GM12864 (cell line): ENCODE data around the gene SAP30BP.

Experiments used
- DNase-seq: peaks from one replicate; pipeline ENCODE4 v3.0.0-alpha.2; 2011; ENCODE audit warnings: low read depth
- H3K4me3 ChIP-seq: 2 replicates; pipeline ENCODE4 v1.5.1; 2011; ENCODE audit warnings: mild to moderate bottlenecking, low read depth, low read length, control low read depth
- TF ChIP-seq, protein P1 (sequence below): IDR thresholded peaks from 2 replicates; pipeline ENCODE4 v1.5.1; 2011; ENCODE audit warnings: low read depth, mild to moderate bottlenecking, moderate library complexity, low read length, control low read depth, inconsistent platforms; ENCODE audit errors: missing control alignments

The SAP30BP gene

DNA sequence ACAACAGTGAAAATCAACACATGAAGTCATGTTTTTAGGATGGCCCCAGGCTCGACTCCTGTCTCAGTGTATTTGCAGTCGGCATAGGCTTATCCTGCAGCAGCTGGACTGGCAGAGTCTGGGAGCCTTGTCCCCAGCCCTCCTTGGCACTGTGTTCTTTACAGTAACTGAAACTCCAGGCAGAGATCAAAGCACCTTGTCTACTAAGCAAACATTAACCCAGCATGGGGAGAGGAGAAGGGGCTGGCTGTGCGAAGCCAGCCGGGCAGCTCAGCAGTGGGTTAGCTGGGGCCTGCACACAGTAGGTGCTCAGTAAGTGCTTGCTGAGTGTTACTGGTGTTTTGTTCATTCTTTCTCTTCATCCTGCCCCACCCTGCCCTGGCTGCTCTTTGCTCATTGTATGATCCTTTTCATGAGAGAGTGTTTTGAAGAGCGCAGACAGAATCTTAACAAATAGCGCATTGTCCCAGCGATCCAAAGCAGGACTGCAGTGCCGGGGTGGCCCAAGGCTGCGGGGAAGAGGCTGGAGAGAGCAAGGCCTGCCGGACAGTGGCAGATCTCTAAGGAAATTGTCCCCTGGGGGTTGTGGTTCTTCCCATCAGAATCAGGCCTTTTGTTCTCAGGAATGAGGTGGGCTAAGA is 30.6 kb downstream of the SAP30BP start:
- no peak overlapping the region for H3K4me3 ChIP-seq
- no peak for DNase-seq
- TF ChIP-seq, protein P1, sequence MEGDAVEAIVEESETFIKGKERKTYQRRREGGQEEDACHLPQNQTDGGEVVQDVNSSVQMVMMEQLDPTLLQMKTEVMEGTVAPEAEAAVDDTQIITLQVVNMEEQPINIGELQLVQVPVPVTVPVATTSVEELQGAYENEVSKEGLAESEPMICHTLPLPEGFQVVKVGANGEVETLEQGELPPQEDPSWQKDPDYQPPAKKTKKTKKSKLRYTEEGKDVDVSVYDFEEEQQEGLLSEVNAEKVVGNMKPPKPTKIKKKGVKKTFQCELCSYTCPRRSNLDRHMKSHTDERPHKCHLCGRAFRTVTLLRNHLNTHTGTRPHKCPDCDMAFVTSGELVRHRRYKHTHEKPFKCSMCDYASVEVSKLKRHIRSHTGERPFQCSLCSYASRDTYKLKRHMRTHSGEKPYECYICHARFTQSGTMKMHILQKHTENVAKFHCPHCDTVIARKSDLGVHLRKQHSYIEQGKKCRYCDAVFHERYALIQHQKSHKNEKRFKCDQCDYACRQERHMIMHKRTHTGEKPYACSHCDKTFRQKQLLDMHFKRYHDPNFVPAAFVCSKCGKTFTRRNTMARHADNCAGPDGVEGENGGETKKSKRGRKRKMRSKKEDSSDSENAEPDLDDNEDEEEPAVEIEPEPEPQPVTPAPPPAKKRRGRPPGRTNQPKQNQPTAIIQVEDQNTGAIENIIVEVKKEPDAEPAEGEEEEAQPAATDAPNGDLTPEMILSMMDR: no peak

DNA sequence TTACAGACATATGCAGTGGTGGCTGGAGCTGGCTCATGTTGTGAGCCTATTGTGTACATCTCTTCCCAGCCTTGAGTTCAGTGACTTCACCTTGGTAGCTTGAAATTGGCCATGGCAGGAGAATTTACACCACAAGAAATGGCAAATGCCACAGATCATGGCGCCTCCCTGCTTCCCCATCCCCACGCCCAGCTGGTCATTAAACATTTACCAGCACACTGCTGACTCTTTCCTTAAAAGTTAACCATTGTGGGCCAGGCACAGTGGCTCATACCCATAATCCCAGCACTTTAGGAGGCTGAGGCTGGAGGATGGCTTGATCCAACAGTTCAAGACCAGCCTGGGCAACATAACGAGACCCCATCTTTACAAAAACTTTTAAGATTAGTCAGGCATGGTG is 31.5 kb downstream of the SAP30BP start:
- TF ChIP-seq, protein P1: no peak
- H3K4me3 ChIP-seq: no peak overlapping the region
- DNase-seq: no peak

DNA sequence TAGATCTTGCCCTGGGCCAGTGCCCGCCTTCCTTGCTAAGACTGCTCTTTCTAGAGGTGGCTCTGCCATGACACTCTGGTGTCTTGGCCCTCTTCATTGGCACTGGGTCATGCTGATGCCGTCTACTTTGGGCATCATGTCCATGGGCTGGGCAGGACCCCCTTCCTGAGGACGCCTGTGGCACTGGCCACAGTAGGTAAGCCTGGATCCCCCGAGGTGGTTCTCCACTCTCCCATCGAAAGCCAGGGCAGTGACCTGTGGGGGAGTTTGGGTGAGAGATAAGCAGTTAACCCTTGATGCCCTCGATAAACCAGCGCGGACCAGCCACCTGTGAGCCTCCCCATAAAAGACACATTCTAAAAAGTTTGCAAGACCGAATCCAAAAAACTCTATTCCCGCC is 34.1 kb downstream of the SAP30BP start:
- TF ChIP-seq, protein P1: no peak
- DNase-seq: no peak
- H3K4me3 ChIP-seq: no peak overlapping the region

DNA sequence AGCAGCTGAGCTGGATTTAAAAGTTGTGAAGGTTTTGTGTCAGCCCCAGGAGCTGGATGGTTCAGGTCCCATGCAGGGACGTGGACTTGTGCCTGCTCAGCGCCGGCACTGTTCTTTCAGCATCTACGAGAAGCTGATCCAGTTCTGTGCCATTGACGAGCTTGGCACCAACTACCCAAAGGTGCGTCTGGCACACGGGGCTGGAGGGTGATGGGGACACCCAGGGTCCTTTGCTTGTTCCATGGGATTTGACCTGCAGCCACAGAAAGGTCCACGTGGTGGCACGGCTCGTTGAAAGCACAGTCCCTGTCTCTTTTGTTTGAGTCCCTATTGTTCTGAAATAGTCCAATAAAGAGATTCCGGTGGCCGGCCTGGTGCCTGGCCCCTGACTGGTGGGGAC is 36.1 kb downstream of the SAP30BP start:
- TF ChIP-seq, protein P1: no peak
- no peak for DNase-seq
- no peak overlapping the region for H3K4me3 ChIP-seq

DNA sequence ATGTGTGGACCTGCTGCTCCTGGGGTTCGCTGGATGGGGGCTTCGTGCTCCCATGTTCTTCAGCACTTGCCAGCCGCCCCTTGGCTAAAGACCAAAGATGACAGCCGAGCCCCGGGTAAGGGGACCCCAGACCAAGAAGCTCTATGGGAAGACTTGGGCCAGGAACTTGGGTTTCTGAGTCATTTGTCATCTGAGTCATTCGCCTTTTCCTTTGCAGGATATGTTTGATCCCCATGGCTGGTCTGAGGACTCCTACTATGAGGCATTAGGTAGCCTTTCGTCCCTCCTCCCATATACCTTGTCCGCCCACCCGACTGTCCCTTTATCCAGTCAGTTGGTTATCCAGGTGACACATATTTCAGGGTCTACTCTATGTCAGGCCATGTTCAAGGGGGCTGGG is 36.5 kb downstream of the SAP30BP start:
- H3K4me3 ChIP-seq: no peak overlapping the region
- DNase-seq: no peak
- TF ChIP-seq, protein P1: no peak

DNA sequence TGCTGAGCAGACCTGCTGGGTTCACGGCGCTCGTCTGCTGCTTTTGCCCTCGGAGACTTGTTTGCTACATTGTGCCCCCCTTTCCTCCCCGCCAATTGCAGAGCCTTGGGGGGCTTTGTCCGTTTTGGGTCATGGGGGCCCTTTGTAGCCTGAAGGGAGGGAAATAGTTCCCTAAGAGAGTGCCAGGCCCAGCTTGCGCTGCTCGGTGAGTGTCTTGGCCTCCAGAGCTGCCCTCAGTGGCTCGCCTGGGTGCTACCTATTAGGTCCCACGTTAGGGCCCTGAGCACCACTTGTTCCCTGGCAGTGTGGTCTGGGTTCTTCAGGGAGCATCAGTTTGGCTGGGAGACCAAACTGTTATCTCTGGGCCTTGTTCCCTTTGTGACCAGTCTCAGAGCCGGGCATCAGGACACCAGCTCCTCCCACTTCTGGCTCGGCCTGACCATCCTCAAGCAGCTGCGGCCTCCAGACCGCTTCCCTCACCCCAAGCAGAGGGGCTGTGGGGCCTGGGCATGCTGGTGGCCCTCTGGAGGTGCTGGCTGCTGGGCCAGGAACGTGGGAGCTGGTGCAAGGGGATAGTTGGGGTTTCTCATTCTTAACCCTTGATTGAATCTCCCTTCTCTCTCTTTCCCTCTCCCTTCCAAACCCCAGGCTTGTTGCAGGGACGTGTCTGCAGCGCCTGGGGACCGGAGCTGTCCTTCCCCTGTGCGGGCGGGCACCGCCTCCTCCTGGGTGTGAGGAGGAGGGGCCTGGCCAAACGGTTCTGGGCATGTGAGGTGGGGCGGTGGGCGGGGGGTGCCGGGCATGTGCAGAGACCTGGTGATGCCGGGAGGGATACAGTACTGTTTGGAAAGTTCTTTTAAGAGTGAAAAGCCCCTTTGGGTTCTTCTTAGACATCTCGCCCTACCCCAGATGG is 38.1 kb downstream of the SAP30BP start:
- DNase-seq: no peak
- H3K4me3 ChIP-seq: no peak overlapping the region
- TF ChIP-seq, protein P1: no peak
